Measurements from ENCODE around the gene ROBO2.

DNA sequence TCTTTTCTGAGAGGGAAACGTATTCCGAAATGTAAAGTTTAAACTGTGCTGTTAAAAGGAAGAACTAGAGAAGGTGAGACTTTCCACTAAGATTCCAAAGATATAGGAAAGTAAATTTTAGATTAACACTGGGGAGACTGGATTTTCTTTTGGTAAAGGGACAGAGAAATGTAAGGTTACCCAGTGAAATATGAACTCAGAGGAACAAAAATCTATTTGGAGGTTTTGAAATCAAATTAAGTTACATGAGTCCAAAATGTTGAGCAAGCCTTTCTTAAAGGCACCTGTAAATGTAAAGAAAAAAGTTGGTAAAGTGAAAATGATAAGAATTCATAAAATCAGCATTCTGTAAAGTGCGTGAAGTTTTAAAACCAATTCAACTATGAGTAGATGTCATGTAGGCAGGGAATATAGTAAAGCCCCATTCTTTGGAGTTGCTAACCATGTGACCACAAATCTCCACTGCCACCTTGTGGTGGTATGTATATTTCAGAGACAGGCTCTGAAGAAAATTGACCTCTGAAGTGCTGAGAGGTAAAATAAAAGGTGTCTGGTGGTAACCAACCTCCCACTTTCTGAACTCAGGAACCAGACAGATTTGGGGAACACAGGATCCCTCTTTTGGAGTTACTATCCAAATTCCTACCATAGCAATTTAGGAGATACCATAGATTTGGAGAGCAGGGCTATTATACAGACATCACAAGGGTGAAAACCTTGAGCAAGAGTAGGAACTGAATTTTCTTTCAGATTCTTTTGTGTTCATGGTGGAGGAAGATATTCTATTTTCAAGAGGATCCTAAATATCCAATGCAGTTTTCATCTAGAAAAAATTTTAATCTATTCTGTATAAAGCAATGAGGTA, 215.3 kb downstream of the ROBO2 start:
- TF ChIP-seq POLR2A (IDR thresholded peaks at IDR 0.05): no peak
- TF ChIP-seq CTCF (IDR thresholded peaks at IDR 0.05): peak in 3 of 4 experiments; percentile 55 to 73 (median 56)
- no peak for TF ChIP-seq POLR2AphosphoS5 (IDR thresholded peaks at IDR 0.05)
- no peak for TF ChIP-seq EP300 (IDR thresholded peaks at IDR 0.05)
